CD14-positive monocyte (primary cell): Measurements from ENCODE around the gene CD14. TPM values are rescaled to one million over a fixed set of nuclear protein-coding genes. Genes with fewer than 3 reads are reported as not detected.
"Not testable (repeated sequence)": the region's sequence is repeated elsewhere in the genome, so short reads cannot be mapped to it uniquely, and the experiment has no call there.

Source experiments
- DNase-seq, 3 donors: peaks; one replicate each; pipeline ENCODE4 v3.0.0-alpha.2; 2011 to 2022
- H2AFZ ChIP-seq: 2 replicates; pipeline ENCODE4 v1.6.0; 2012; ENCODE audit warnings: mild to moderate bottlenecking, low read depth, low read length, inconsistent platforms; ENCODE audit not compliant: insufficient read depth, poor library complexity, severe bottlenecking
- H3K27ac ChIP-seq, 2 donors: 1 replicate in 1 of 2; 2 replicates in 1 of 2; pipeline ENCODE4 v1.5.1; 2012 to 2013; ENCODE audit warnings: low read length in 2 of 2, control low read depth in 1 of 2, inconsistent platforms in 1 of 2, low read depth in 1 of 2, mild to moderate bottlenecking in 1 of 2
- H3K27me3 ChIP-seq, 2 donors: one replicate each; pipeline versions ENCODE4 v1.6.0 to v1.6.1; 2011 to 2013; ENCODE audit warnings: low read length in 2 of 2; ENCODE audit not compliant: control insufficient read depth in 2 of 2, insufficient read depth in 2 of 2
- H3K36me3 ChIP-seq, 2 donors: replicated peaks in 1 of 2; 1 replicate in 1 of 2; 2 replicates in 1 of 2; pipeline versions ENCODE4 v1.5.1 to v1.6.1; 2012 to 2013; ENCODE audit warnings: low read length in 2 of 2, control low read depth in 1 of 2, inconsistent platforms in 1 of 2, mild to moderate bottlenecking in 1 of 2; ENCODE audit not compliant: insufficient read depth in 2 of 2, control insufficient read depth in 1 of 2
- H3K4me1 ChIP-seq, 2 donors: 1 replicate in 1 of 2; 2 replicates in 1 of 2; pipeline versions ENCODE4 v1.5.1 to v1.6.1; 2012 to 2013; ENCODE audit warnings: low read length in 2 of 2, control low read depth in 1 of 2, inconsistent platforms in 1 of 2, mild to moderate bottlenecking in 1 of 2, moderate library complexity in 1 of 2; ENCODE audit not compliant: insufficient read depth in 2 of 2, control insufficient read depth in 1 of 2
- H3K4me2 ChIP-seq: replicated peaks from 2 replicates; pipeline ENCODE3; 2012; ENCODE audit warnings: low read length, moderate library complexity, mild to moderate bottlenecking; ENCODE audit not compliant: poor library complexity, severe bottlenecking; ENCODE audit errors: extremely low read depth
- H3K4me3 ChIP-seq, 3 experiments: fragments of 200-600 bp in 1 of 3; sonication (generic) in 1 of 3; replicated peaks in 1 of 3; 1 replicate in 2 of 3; 2 replicates in 1 of 3; pipeline ENCODE4 v1.5.1; 2011 to 2013; ENCODE audit warnings: low read length in 3 of 3, mild to moderate bottlenecking in 3 of 3, control low read depth in 2 of 3, low read depth in 2 of 3, inconsistent platforms in 1 of 3, moderate library complexity in 1 of 3
- H3K79me2 ChIP-seq: 2 replicates; pipeline ENCODE4 v1.6.0; 2012; ENCODE audit warnings: mild to moderate bottlenecking, control low read depth, inconsistent platforms, low read length, moderate library complexity; ENCODE audit not compliant: insufficient read depth
- H3K9ac ChIP-seq: 2 replicates; pipeline ENCODE4 v1.6.0; 2017; ENCODE audit warnings: low read length, mild to moderate bottlenecking; ENCODE audit not compliant: insufficient read depth, poor library complexity, severe bottlenecking
- H3K9me3 ChIP-seq, 2 donors: replicated peaks in 1 of 2; 1 replicate in 1 of 2; 2 replicates in 1 of 2; pipeline versions ENCODE4 v1.5.1 to v1.6.1; 2012 to 2013; ENCODE audit warnings: low read length in 2 of 2, control low read depth in 1 of 2; ENCODE audit not compliant: control insufficient read depth in 1 of 2, insufficient read depth in 1 of 2
- H4K20me1 ChIP-seq: 2 replicates; pipeline ENCODE4 v1.6.0; 2012; ENCODE audit warnings: mild to moderate bottlenecking, low read length, control low read depth, moderate library complexity; ENCODE audit not compliant: insufficient read depth
- H3K27ac Mint-ChIP-seq, 7 donors: one replicate each; pipeline ENCODE4 v1.8.0; 2020; ENCODE audit warnings: mild to moderate bottlenecking in 7 of 7, mixed read lengths in 7 of 7, moderate library complexity in 6 of 7, inconsistent platforms in 2 of 7
- H3K27me3 Mint-ChIP-seq, 3 donors: one replicate each; pipeline ENCODE4 v1.8.0; 2021 to 2022; ENCODE audit warnings: low read depth in 3 of 3, mild to moderate bottlenecking in 3 of 3, mixed read lengths in 3 of 3, moderate library complexity in 3 of 3, inconsistent platforms in 1 of 3
- H3K36me3 Mint-ChIP-seq, 2 donors: one replicate each; pipeline ENCODE4 v1.8.0; 2020; ENCODE audit warnings: mixed read lengths in 2 of 2, inconsistent platforms in 1 of 2, mild to moderate bottlenecking in 1 of 2
- H3K4me1 Mint-ChIP-seq: one replicate; pipeline ENCODE4 v1.8.0; 2020; ENCODE audit warnings: mild to moderate bottlenecking, mixed read lengths
- H3K4me3 Mint-ChIP-seq, 2 donors: one replicate each; pipeline ENCODE4 v1.8.0; 2020; ENCODE audit warnings: mild to moderate bottlenecking in 2 of 2, mixed read lengths in 2 of 2, moderate library complexity in 1 of 2
- H3K9me3 Mint-ChIP-seq, 7 donors: one replicate each; pipeline ENCODE4 v1.8.0; 2020 to 2022; ENCODE audit warnings: mixed read lengths in 7 of 7, mild to moderate bottlenecking in 6 of 7, moderate library complexity in 6 of 7, inconsistent platforms in 2 of 7
- CTCF ChIP-seq: fragments of 200-600 bp; IDR thresholded peaks from one replicate; pipeline ENCODE4 v1.8.0; 2022; ENCODE audit warnings: antibody characterized with exemption, mild to moderate bottlenecking
- WGBS: methylation state at CpG from one replicate; pipeline ENCODE4 v1.1.5; 2013; ENCODE audit warnings: missing lambda C conversion rate; ENCODE audit not compliant: insufficient coverage; 5-methylcytosine and 5-hydroxymethylcytosine counted together
- intact Hi-C, 2 donors: fragments of 100-400 bp; cut with micrococcal nuclease; formaldehyde crosslinking; loops; one replicate each; pipeline versions ENCODE4 v1.15.0 to v1.15.1; 2023
- polyA plus RNA-seq, 3 donors: library from polyadenylated mRNA; depleted of rRNA in 1 of 3; unstranded in 2 of 3; stranded (reverse) in 1 of 3; fragments of 300-500 nt in 2 of 3; fragments of >200 nt in 1 of 3; fragmentation: Illumina TruSeq in 2 of 3; gene quantifications; 1 replicate in 2 of 3; 2 replicates in 1 of 3; pipeline ENCODE4 v1.2.3, GENCODE V29; 2012 to 2021

CD14 gene
- polyA plus RNA-seq, 3 donors, result 1,687 to 3,095 (median 2,434) TPM

GRCh38 chr5:140664359-140665119 is 31.6 kb upstream of the CD14 start, which contains the start of gene WDR55:
WDR55 (plus strand) TSS chr5:140664904; CDS start chr5:140664913, 9 bp downstream.
- peaks cover 0 to 2% (median 0%) of the 10 kb centered on the region in 7 donors for H3K9me3 Mint-ChIP-seq
- Histone ChIP-seq H3K4me3 (peak within 1 kb of the TSS; percentile 70 to 100 (median 97)), H3K9ac (peak within 1 kb of the TSS; percentile 78), H3K27me3 (no peaks in the 10 kb centered on the region), H3K27ac (peak within 1 kb of the TSS; percentile 80 to 96), H3K4me1 (peaks cover 20 to 28% of the 10 kb centered on the region in 2 donors), H3K79me2 (peaks cover 34% of the 10 kb centered on the region), H3K36me3 (peaks cover 57 to 70% of the 10 kb centered on the region in 2 donors), H4K20me1 (peaks cover 33% of the 10 kb centered on the region), H3K9me3 (no peaks in the 10 kb centered on the region), H2AFZ (peak within 1 kb of the TSS; percentile 92), H3K4me2 (peak within 1 kb of the TSS; percentile 95)
- intact Hi-C loops, result no loop called here
- H3K4me1 Mint-ChIP-seq, result peaks cover 35% of the 10 kb centered on the region
- H3K27me3 Mint-ChIP-seq, result peaks cover 0 to 2% (median 0%) of the 10 kb centered on the region in 3 donors
- WGBS, result under 1% methylated on average over 43 of the region's 54 CpGs
- TF ChIP-seq CTCF, result no peak
- H3K27ac Mint-ChIP-seq, result peak within 1 kb of the TSS; percentile 94 to 100 (median 99)
- H3K4me3 Mint-ChIP-seq, result peak within 1 kb of the TSS; percentile 97 to 98
- peaks cover 61 to 65% of the 10 kb centered on the region in 2 donors for H3K36me3 Mint-ChIP-seq
- DNase-seq, result peak; percentile 93 to 95 (median 94)

GRCh38 chr5:140664030-140664358 is 31.0 kb upstream of the CD14 start:
- Histone ChIP-seq H3K4me1 (peaks cover 20 to 28% of the 10 kb centered on the region in 2 donors), H3K9me3 (no peaks in the 10 kb centered on the region), H3K4me2 (peak overlapping the region; percentile 95), H2AFZ (peak overlapping the region; percentile 92), H3K27ac (peak overlapping the region; percentile 80 to 96), H3K36me3 (peaks cover 57 to 70% of the 10 kb centered on the region in 2 donors), H4K20me1 (peaks cover 33% of the 10 kb centered on the region), H3K79me2 (peaks cover 34% of the 10 kb centered on the region), H3K27me3 (no peaks in the 10 kb centered on the region), H3K4me3 (peak overlapping the region; percentile 70 to 100 (median 97)), H3K9ac (peak overlapping the region; percentile 78)
- Mint-ChIP-seq H3K9me3 (peaks cover 0 to 2% (median 0%) of the 10 kb centered on the region in 7 donors), H3K27me3 (peaks cover 0 to 2% (median 0%) of the 10 kb centered on the region in 3 donors), H3K36me3 (peaks cover 61 to 65% of the 10 kb centered on the region in 2 donors), H3K4me1 (peaks cover 35% of the 10 kb centered on the region), H3K27ac (peak overlapping the region; percentile 94 to 100 (median 99)), H3K4me3 (peak overlapping the region; percentile 97 to 98)
- intact Hi-C loops, result no loop called here
- 27% methylated on average over 18 of the region's 18 CpGs for WGBS
- TF ChIP-seq CTCF, result no peak
- DNase-seq, result no peak

GRCh38 chr5:140660371-140660770 is 27.4 kb upstream of the CD14 start:
- Histone ChIP-seq H3K4me1 (peaks cover 12 to 16% of the 10 kb centered on the region in 2 donors), H3K36me3 (peaks cover 72 to 81% of the 10 kb centered on the region in 2 donors)
- H3K4me3 ChIP-seq, H3K79me2 ChIP-seq, H3K4me2 ChIP-seq, H3K9me3 ChIP-seq, H3K27me3 Mint-ChIP-seq, H3K27me3 ChIP-seq, H3K27ac ChIP-seq, intact Hi-C loops, DNase-seq, H3K4me3 Mint-ChIP-seq, H4K20me1 ChIP-seq, H2AFZ ChIP-seq, H3K9ac ChIP-seq, H3K9me3 Mint-ChIP-seq: not testable (repeated sequence)
- Mint-ChIP-seq H3K27ac (peak overlapping the region in 1 of 7 donors; percentile 70), H3K4me1 (peaks cover 13% of the 10 kb centered on the region), H3K36me3 (peaks cover 69 to 79% of the 10 kb centered on the region in 2 donors)
- 100% methylated on average over 1 of the region's 6 CpGs for WGBS
